NCI-H526 treated with DMSO at 0.1 percent for 48 hours (cell line): ENCODE results near the gene ARRB1.
"Not testable (repeated sequence)": the region's sequence is repeated elsewhere in the genome, so short reads cannot be mapped to it uniquely, and the experiment has no call there.

Source experiments
- DNase-seq: peaks from one replicate; lab custom pipeline; 2025; lab: John Stamatoyannopoulos, UW

ARRB1 gene

DNA sequence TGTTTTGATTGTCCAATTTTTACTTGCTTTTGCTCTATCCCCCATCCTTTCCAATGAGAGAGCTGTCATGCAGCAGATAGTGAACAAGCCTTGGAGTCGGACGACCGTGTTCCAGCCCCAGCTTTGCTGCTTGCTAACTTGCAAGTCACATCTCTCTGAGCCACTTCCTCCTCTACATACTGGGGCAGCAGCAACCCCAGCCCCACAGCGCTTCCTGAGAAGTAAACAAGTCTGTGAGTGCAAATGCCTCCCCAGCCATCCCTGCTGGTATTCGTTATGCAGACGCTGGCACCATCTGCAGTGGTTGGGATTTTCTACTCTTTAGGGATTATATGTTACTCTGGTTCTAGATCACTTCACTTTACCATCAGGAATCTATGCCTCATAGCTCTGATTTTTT is 75.9 kb downstream of the ARRB1 start:
- DNase-seq = no peak

DNA sequence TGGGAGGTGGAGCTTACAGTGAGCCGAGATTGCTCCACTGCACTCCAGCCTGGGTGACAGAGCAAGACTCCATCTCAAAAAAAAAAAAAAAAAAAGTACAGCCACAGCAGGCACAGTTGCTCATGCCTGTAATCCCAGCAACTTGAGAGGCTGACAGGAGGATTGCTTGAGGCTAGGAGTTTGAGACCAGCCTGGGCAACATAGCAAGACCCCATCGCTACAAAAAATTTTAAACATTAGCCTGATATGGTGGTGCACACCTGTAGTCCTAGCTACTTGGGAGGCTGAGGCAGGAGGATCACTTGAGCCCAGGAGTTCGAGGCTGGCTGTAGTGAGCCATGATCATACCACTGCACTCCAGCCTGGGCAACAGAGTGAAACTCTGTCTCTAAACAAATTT is 76.7 kb downstream of the ARRB1 start:
- not testable (repeated sequence) for DNase-seq

DNA sequence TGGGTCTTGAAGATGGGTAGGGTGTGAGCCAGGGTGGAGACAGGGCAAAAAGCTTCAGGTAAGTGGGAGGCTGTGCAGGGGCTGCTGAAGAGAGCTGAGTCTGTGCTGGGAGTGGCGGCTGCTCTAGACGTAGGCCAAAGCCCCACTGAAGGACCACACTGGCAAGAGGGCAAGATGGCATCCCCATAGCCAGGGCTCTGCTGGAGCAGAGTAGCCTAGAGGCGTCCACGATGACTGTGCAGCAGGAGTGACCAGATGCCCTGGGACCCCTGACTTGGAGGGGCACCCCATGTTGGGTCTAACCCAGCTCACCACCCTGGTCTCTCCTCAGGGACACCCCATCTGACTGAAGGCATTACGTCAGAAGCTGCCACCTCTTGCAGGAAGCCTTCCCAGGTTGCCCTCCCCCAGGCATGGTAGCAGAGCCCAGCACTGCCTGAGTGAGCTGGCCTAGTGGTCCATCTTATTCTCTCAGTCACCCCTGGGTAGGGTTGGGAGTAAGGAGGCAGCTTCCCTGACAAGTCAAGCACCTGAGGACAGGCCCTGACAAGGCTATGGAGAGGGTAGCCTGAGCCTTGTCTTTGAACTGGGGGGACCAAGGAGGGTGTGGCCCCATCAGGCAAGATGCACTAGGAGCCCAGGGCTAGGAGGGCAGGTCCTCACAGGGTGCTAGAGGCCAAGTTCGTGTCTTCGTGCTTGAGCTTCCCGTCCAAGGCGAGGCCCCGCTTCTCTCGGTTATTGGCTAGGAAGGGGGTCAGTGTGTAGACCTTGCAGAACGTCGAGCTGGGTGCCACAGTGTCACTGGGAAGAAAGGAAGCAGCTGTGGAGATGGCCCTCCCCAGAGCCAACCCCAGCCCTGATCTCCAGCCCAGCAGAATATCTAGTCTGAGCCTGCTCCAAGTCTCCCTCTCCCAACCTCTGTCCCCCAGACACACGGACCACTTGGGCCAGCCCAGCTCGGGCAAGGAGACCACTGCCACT is 77.8 kb downstream of the ARRB1 start:
- DNase-seq = no peak

DNA sequence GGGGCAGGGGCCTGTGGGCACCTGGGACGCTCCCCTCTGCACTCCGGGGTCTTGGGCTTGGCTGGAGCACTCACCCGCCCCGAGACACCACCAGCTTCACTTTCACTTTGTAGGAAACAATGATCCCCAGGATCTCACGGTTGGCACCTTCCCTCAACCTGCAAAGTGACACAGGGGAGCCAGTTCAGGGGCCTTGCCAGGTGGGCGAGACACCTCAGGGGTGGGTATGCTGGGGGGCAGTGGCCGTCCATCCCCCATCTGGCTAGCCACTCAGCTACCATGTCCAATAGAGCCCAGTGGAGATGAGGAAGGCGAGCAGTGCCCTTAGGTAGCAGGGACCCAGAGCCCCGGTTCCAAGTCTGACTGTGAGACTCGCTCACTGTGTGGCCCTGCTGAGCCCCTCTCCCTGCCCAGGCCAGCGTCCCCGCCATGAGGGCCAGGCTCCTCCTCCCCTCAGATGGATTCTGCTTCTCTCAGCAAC is 78.6 kb downstream of the ARRB1 start:
- DNase-seq = no peak

GRCh38 chr11:75272391-75272790 is 79.1 kb downstream of the ARRB1 start:
- no peak for DNase-seq

- no peak for DNase-seq
Measured at GRCh38 chr11:75271730-75272129, 79.7 kb downstream of the ARRB1 start.

- DNase-seq = no peak
Measured at GRCh38 chr11:75270896-75271418, 80.5 kb downstream of the ARRB1 start.

DNA sequence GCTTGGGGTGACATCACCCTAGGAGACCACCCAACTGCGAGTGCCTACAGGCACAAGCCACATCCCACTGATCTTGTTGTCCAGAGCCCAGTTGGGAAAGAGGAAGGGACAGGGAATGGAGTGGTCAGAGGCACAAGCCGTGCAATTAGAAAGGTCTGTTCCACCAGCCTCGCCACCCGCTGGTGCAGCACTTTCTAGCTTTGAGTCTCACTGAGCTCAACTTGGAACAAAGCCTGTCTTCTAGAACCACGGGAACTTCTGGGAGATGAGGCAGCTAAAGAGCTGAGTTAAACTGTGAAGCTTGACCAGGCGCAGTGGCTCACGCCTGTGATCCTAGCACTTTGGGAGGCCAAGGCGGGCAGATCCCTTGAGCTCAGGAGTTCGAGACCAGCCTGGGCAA is 81.6 kb downstream of the ARRB1 start:
- DNase-seq = no peak

GRCh38 chr11:75269367-75269660 is 82.1 kb downstream of the ARRB1 start:
- DNase-seq = no peak

- DNase-seq = no peak
Measured at GRCh38 chr11:75268626-75269366, 82.7 kb downstream of the ARRB1 start.

DNA sequence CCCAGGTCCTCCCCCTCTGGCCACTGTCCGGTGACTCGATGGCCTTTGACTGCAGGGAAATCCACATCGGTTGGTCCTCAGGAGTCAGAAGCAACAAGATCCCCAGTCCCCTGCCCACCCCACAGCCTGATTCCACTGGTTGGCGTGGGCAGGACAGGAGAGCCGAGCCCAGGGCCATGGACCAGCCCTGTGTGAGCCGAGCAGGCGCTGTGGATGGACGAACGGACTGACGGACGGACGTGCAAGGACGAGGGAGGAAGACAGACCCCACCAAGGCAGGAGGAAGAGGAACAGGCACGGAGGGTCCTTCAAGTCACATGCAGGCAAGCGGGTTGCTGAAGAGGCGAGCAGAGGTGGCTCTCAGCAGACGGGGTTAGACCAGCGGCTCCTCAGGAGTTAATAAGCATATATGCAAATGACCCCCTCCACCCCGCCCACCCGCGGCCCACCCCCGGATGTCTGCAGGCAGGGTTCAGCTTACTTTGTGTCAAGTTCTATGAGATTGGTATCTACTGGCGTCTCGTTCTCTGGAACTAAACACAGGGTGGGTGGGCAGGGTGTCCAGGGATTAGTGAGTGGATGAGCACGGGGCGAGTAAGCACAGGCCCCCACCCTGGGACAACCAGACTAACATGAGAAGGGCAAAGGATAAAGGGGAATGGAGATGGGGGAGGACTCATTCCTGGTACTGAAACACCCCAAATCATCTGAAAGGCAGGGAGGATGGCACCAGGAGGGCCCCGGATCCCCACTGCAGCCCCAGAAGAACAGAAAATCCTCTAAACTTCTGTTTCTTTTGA is 84.1 kb downstream of the ARRB1 start:
- no peak for DNase-seq

DNA sequence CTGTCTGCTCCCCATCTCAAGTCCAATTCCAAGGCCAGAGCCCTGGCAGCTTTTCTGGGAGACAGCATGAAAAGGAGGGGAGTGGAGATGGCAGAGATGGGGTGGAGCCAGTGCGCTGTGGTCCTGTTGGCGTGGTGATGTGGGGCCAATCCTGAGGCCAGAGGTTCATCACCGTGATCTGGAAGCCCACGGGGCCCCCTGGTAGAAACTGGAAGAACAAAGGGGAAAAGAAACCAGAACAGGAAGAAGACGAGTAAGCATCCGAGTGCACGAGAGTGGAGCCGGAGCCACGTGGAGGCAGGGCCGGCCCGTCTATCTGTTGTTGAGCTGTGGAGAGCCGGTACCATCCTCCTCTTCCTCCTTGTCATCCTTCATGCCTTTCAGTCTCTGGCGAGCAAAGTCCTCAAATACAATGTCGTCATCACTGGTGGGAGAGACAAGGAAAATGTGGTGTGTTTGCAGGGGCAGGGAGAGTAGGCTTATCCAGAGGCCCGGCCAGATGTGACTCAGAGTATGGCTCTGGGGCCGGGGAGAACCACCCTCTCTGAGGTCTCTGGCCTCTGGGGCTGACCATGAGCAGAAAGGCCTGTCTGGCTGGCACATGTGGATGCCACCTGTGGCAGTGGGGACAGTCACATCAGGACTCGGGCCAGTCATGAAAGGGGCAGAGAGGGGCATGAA is 85.5 kb downstream of the ARRB1 start:
- DNase-seq = no peak

DNA sequence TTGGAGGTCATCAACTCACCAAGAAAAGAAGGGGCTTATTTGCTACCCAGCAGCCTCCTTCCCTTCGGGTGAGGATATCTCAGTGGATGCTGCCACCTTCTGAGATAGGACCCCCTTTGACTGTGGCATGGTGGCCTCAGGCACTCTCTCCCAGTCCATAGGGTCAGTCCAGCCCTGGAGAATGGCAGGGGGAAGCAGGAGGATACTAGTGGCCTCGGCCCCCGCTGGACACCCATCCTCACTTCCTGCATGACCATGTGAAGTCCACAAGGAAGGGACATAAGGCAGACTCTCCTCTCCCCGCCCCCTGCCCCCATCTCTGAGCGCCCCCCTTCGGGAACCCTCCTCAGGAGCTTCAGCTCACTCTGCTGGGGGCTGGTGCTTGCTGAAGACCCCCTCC is 86.5 kb downstream of the ARRB1 start:
- DNase-seq = no peak

GRCh38 chr11:75264356-75264755 is 87.1 kb downstream of the ARRB1 start:
- DNase-seq = no peak

GRCh38 chr11:75263944-75264349 is 87.5 kb downstream of the ARRB1 start:
- DNase-seq = no peak

- DNase-seq = no peak
Measured at GRCh38 chr11:75262961-75263852, 88.3 kb downstream of the ARRB1 start.

GRCh38 chr11:75262436-75262835 is 89.0 kb downstream of the ARRB1 start:
- DNase-seq = no peak

DNA sequence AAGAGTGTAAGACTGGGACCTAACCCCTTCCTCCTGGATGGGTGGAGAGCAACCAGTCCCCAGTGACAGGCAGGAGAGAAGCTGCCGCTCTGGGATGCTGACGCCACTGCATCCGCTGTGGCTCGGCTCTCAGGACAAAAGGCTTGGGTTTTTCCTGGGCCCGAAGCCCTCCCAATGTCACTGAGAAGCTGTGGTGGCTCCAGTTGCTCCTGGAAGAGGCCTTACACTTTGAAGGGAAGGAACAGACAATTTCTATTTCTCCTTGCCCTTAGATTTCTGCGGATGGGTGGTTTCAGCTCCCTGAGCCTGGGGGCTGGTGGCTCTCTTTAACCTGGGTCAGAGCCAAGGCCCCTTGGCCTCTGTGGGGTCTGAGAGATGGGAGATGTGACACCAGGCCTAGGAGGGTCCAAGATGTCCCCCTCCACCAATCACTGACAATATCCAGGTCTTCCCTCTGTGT is 89.5 kb downstream of the ARRB1 start:
- no peak for DNase-seq

DNA sequence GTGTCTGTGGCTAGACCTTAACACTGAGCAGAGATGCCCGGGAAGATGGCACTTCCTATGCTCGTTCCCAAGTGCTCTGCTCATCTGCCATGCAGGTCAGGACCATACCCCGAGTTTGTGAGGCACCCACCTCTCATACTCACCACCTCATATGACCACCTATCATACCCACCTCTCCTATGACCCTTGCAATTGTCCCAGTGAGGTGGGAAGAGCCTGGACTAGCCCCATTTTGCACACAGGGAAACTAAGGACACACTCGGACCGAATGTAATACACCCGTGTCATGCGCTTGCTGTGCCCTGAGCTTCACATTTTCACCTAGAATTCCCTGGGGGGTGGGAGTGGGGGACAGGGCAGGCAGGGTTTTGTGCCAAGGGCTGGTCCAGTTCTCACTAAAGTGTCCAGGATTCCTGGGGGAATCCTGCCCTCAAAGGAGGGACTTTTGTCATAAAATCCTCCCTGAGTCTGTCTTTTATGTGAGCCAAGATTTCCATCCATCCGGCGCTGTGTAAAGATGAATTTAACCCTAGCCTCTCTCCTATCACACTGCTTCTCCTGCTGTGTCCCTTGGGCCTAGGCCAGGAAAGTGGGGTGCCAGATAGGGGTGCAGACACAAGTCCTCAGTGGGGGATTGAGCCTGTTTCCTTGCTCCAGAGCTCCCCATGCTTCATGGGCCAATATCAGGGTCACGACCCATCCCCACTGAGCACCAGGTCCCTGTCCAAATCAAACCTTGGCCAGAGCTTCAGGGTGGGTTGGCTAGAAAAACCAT is 90.9 kb downstream of the ARRB1 start:
- DNase-seq = no peak

- no peak for DNase-seq
Measured at GRCh38 chr11:75254326-75254725, 97.1 kb downstream of the ARRB1 start.
